ENCODE measurements around the gene CBY3. TPM values are rescaled to one million over a fixed set of nuclear protein-coding genes. Genes with fewer than 3 reads are reported as not detected.
"Not testable (repeated sequence)": the region's sequence is repeated elsewhere in the genome, so short reads cannot be mapped to it uniquely, and the experiment has no call there.

CBY3 gene
- total RNA-seq, 2 experiments from 2014 or later: 0.68 to 1.1 TPM

GRCh38 chr5:179696603-179697002 lies 15.8 kb upstream of the CBY3 start:
- Mint-ChIP-seq H3K27ac (no peak overlapping the region), H3K36me3 (peaks cover 19% of the 10 kb centered on the region), H3K4me3 (no peak overlapping the region), H3K9me3 (no peaks in the 10 kb centered on the region), H3K4me1 (peaks cover 20% of the 10 kb centered on the region), H3K27me3 (no peaks in the 10 kb centered on the region)
- DNase-seq: no peak

- H3K9me3 Mint-ChIP-seq: no peaks in the 10 kb centered on the region
- no peaks in the 10 kb centered on the region for H3K27me3 Mint-ChIP-seq
- no peak overlapping the region for H3K4me3 Mint-ChIP-seq
- H3K27ac Mint-ChIP-seq: no peak overlapping the region
- peaks cover 10% of the 10 kb centered on the region for H3K4me1 Mint-ChIP-seq
- H3K36me3 Mint-ChIP-seq: peaks cover 2% of the 10 kb centered on the region
- DNase-seq: no peak
Observed at GRCh38 chr5:179694561-179694960, 13.7 kb upstream of the CBY3 start.

GRCh38 chr5:179689212-179689611 lies 8.4 kb upstream of the CBY3 start:
- not testable (repeated sequence) for H3K27me3 Mint-ChIP-seq

GRCh38 chr5:179680014-179680779 lies 637 bp downstream of the CBY3 start:
- H3K27me3 Mint-ChIP-seq: no peaks in the 10 kb centered on the region
- DNase-seq: no peak
- peaks cover 46% of the 10 kb centered on the region for H3K36me3 Mint-ChIP-seq
- no peaks in the 10 kb centered on the region for H3K9me3 Mint-ChIP-seq
- H3K4me1 Mint-ChIP-seq: peaks cover 28% of the 10 kb centered on the region
- peak overlapping the region; percentile 94 for H3K4me3 Mint-ChIP-seq
- peak overlapping the region; percentile 70 for H3K27ac Mint-ChIP-seq

More at GRCh38 chr5:179689212-179689611, 8.4 kb upstream of the CBY3 start:
- not testable (repeated sequence) for H3K4me1 Mint-ChIP-seq, H3K36me3 Mint-ChIP-seq, H3K4me3 Mint-ChIP-seq, H3K9me3 Mint-ChIP-seq, H3K27ac Mint-ChIP-seq, DNase-seq

- peaks cover 53% of the 10 kb centered on the region for H3K36me3 Mint-ChIP-seq
- peak; percentile 82 for DNase-seq
- H3K9me3 Mint-ChIP-seq: no peaks in the 10 kb centered on the region
- peak overlapping the region; percentile 95 for H3K27ac Mint-ChIP-seq
- H3K4me1 Mint-ChIP-seq: peaks cover 28% of the 10 kb centered on the region
- H3K4me3 Mint-ChIP-seq: peak overlapping the region; percentile 94
- H3K27me3 Mint-ChIP-seq: no peaks in the 10 kb centered on the region
Observed at GRCh38 chr5:179679014-179679674, 1.7 kb downstream of the CBY3 start.

GRCh38 chr5:179678223-179679013 lies 2.4 kb downstream of the CBY3 start:
- DNase-seq: peak; percentile 96
- Mint-ChIP-seq H3K27me3 (no peaks in the 10 kb centered on the region), H3K27ac (peak overlapping the region; percentile 95), H3K4me3 (peak overlapping the region; percentile 94), H3K36me3 (peaks cover 53% of the 10 kb centered on the region), H3K4me1 (peaks cover 27% of the 10 kb centered on the region), H3K9me3 (no peaks in the 10 kb centered on the region)

- Mint-ChIP-seq H3K4me3 (no peak overlapping the region), H3K27ac (no peak overlapping the region), H3K27me3 (no peaks in the 10 kb centered on the region), H3K4me1 (no peaks in the 10 kb centered on the region), H3K36me3 (peaks cover 3% of the 10 kb centered on the region), H3K9me3 (no peaks in the 10 kb centered on the region)
- DNase-seq: peak; percentile 17
Observed at GRCh38 chr5:179668391-179668790, 12.4 kb downstream of the CBY3 start.

GRCh38 chr5:179661647-179662046 lies 19.2 kb downstream of the CBY3 start:
- not testable (repeated sequence) for H3K27ac Mint-ChIP-seq, H3K9me3 Mint-ChIP-seq, H3K4me3 Mint-ChIP-seq, H3K36me3 Mint-ChIP-seq, H3K27me3 Mint-ChIP-seq, H3K4me1 Mint-ChIP-seq, DNase-seq

- not testable (repeated sequence) for H3K4me1 Mint-ChIP-seq, H3K36me3 Mint-ChIP-seq, H3K27ac Mint-ChIP-seq, H3K9me3 Mint-ChIP-seq, DNase-seq, H3K27me3 Mint-ChIP-seq
- peak overlapping the region; percentile 77 for H3K4me3 Mint-ChIP-seq
Observed at GRCh38 chr5:179658179-179658856, 22.5 kb downstream of the CBY3 start.

- H3K36me3 Mint-ChIP-seq, DNase-seq, H3K27ac Mint-ChIP-seq, H3K27me3 Mint-ChIP-seq, H3K4me3 Mint-ChIP-seq, H3K4me1 Mint-ChIP-seq, H3K9me3 Mint-ChIP-seq: not testable (repeated sequence)
Observed at GRCh38 chr5:179657302-179658178, 23.3 kb downstream of the CBY3 start.

- not testable (repeated sequence) for H3K36me3 Mint-ChIP-seq, H3K27ac Mint-ChIP-seq, H3K4me1 Mint-ChIP-seq, H3K9me3 Mint-ChIP-seq, H3K27me3 Mint-ChIP-seq, DNase-seq, H3K4me3 Mint-ChIP-seq
Observed at GRCh38 chr5:179653135-179653534, 27.7 kb downstream of the CBY3 start.

- H3K4me3 Mint-ChIP-seq, H3K27ac Mint-ChIP-seq, DNase-seq, H3K36me3 Mint-ChIP-seq, H3K27me3 Mint-ChIP-seq, H3K9me3 Mint-ChIP-seq, H3K4me1 Mint-ChIP-seq: not testable (repeated sequence)
Observed at GRCh38 chr5:179650245-179650644, 30.6 kb downstream of the CBY3 start.

- not testable (repeated sequence) for H3K27me3 Mint-ChIP-seq, H3K4me1 Mint-ChIP-seq, H3K27ac Mint-ChIP-seq, H3K36me3 Mint-ChIP-seq, DNase-seq, H3K9me3 Mint-ChIP-seq, H3K4me3 Mint-ChIP-seq
Observed at GRCh38 chr5:179649166-179649703, 31.6 kb downstream of the CBY3 start.

GRCh38 chr5:179648410-179648809 lies 32.4 kb downstream of the CBY3 start:
- no peaks in the 10 kb centered on the region for H3K4me1 Mint-ChIP-seq
- no peak overlapping the region for H3K27ac Mint-ChIP-seq
- no peak for DNase-seq
- H3K4me3 Mint-ChIP-seq: no peak overlapping the region
- no peaks in the 10 kb centered on the region for H3K27me3 Mint-ChIP-seq
- H3K36me3 Mint-ChIP-seq: no peaks in the 10 kb centered on the region
- no peaks in the 10 kb centered on the region for H3K9me3 Mint-ChIP-seq
